ENCODE measurements around the gene ITCH. TPM values are rescaled to one million over a fixed set of nuclear protein-coding genes. Genes with fewer than 3 reads are reported as not detected.

The ITCH gene
- polyA plus RNA-seq, 3 donors: 13.3 to 26.6 (median 19.9) TPM

- H3K27ac Mint-ChIP-seq: peak overlapping the region in 2 of 7 donors; percentile 30 to 69
- H3K4me3 Mint-ChIP-seq: no peak overlapping the region
- TF ChIP-seq CTCF (IDR thresholded peaks at IDR 0.05): no peak
- H3K9me3 Mint-ChIP-seq: peaks cover 0 to 1% (median 0%) of the 10 kb centered on the region in 7 donors
- H3K79me2 ChIP-seq (ENCODE audit: insufficient read depth, low read length): no peaks in the 10 kb centered on the region
- intact Hi-C loops (cut with micrococcal nuclease): loop anchor here in 1 of 2 donors (5.0 kb wide), 1 partner anchor 147 kb away; no protein-coding TSS in a partner anchor
- H3K36me3 Mint-ChIP-seq: peaks cover 3 to 5% of the 10 kb centered on the region in 2 donors
- peaks cover 0 to 2% (median 0%) of the 10 kb centered on the region in 3 donors for H3K27me3 Mint-ChIP-seq (ENCODE audit: low read depth in 3 of 3)
- no peak overlapping the region for H3K4me2 ChIP-seq (replicated peaks; ENCODE audit: extremely low read depth, low read length, poor library complexity, severe bottlenecking)
- H3K4me1 ChIP-seq (ENCODE audit: control insufficient read depth in 1 of 2, insufficient read depth in 2 of 2, low read length in 2 of 2): peaks cover 7 to 16% of the 10 kb centered on the region in 2 donors
- peaks cover 5% of the 10 kb centered on the region for H3K4me1 Mint-ChIP-seq
- H3K4me3 ChIP-seq (replicated peaks in 1 of 3; ENCODE audit: low read depth in 2 of 3, low read length in 3 of 3): no peak overlapping the region
- no peak overlapping the region for H2AFZ ChIP-seq (ENCODE audit: insufficient read depth, low read depth, low read length, poor library complexity, severe bottlenecking)
- H3K36me3 ChIP-seq (replicated peaks in 1 of 2; ENCODE audit: control insufficient read depth in 1 of 2, insufficient read depth in 2 of 2, low read length in 2 of 2): no peaks in the 10 kb centered on the region
- no peaks in the 10 kb centered on the region for H3K27me3 ChIP-seq (ENCODE audit: control insufficient read depth in 2 of 2, insufficient read depth in 2 of 2, low read length in 2 of 2)
- H3K9me3 ChIP-seq (replicated peaks in 1 of 2; ENCODE audit: control insufficient read depth in 1 of 2, insufficient read depth in 1 of 2, low read length in 2 of 2): no peaks in the 10 kb centered on the region
- no peak for DNase-seq
- WGBS (ENCODE audit: insufficient coverage): 100% methylated on average over 5 of the region's 7 CpGs
- H4K20me1 ChIP-seq (ENCODE audit: insufficient read depth, low read length): no peaks in the 10 kb centered on the region
- no peak overlapping the region for H3K9ac ChIP-seq (ENCODE audit: insufficient read depth, low read length, poor library complexity, severe bottlenecking)
- peak overlapping the region in 1 of 2 donors; percentile 8 for H3K27ac ChIP-seq (ENCODE audit: low read depth in 1 of 2, low read length in 2 of 2)
These were observed 197.5 kb downstream of the ITCH start for GRCh38 chr20:34560614-34561013.

Small RNAs within 50 kb of the gene (small RNA-seq; reads per million reads assigned to genes)
- not detected for gene AL356299.1 (ENCODE audit: insufficient read length, low read depth)
- not detected for gene MIR644A (ENCODE audit: insufficient read length, low read depth)
- not detected for gene RF00019 (ENCODE audit: insufficient read length, low read depth)

Other genes starting within 250 kb of the ITCH start
- under 1 TPM in 1 of 3 donors, not detected in 2; 0.40 TPM for gene ASIP, start 121.8 kb upstream of the ITCH start, polyA plus RNA-seq
- 10 to 100 TPM; 35.7 to 42.7 (median 41.1) TPM for gene AHCY, start 59.9 kb upstream of the ITCH start, polyA plus RNA-seq
- gene DYNLRB1, start 153.1 kb downstream of the ITCH start, polyA plus RNA-seq: 100 to 1,000 TPM; 139 to 166 (median 148) TPM
- 1 to 10 TPM; 2.5 to 7.7 (median 2.6) TPM for gene MAP1LC3A, start 195.4 kb downstream of the ITCH start, polyA plus RNA-seq